Inflammatory macrophage treated with lipopolysaccharide for 4 hours (primary cell): ENCODE results near the gene HLCS.

Experiments used
- DNase-seq: peaks from one replicate; pipeline ENCODE4 v3.0.0-alpha.2; 2020

Gene HLCS

GRCh38 chr21:36803816-36804439, 162.5 kb downstream of the HLCS start:
- DNase-seq = no peak

GRCh38 chr21:36803051-36803645, 163.3 kb downstream of the HLCS start:
- no peak for DNase-seq

GRCh38 chr21:36800734-36801133, 165.7 kb downstream of the HLCS start:
- DNase-seq = no peak

- no peak for DNase-seq
Observed at GRCh38 chr21:36799869-36800268, 166.6 kb downstream of the HLCS start.

GRCh38 chr21:36798491-36798890, 168.0 kb downstream of the HLCS start:
- no peak for DNase-seq

- no peak for DNase-seq
Observed at GRCh38 chr21:36796070-36796469, 170.4 kb downstream of the HLCS start.

GRCh38 chr21:36792505-36792967, 173.9 kb downstream of the HLCS start:
- no peak for DNase-seq

GRCh38 chr21:36791695-36792470, 174.6 kb downstream of the HLCS start:
- DNase-seq = no peak

GRCh38 chr21:36791180-36791579, 175.3 kb downstream of the HLCS start:
- DNase-seq = no peak

GRCh38 chr21:36790616-36791015, 175.9 kb downstream of the HLCS start:
- DNase-seq = no peak

- DNase-seq = peak; percentile 6
Observed at GRCh38 chr21:36788120-36788638, 178.3 kb downstream of the HLCS start.

GRCh38 chr21:36786186-36786585, 180.3 kb downstream of the HLCS start:
- DNase-seq = no peak

GRCh38 chr21:36785615-36786014, 180.9 kb downstream of the HLCS start:
- no peak for DNase-seq

- no peak for DNase-seq
Observed at GRCh38 chr21:36784947-36785346, 181.5 kb downstream of the HLCS start.

GRCh38 chr21:36783612-36784374, 182.7 kb downstream of the HLCS start:
- no peak for DNase-seq

- no peak for DNase-seq
Observed at GRCh38 chr21:36780861-36781260, 185.6 kb downstream of the HLCS start.

GRCh38 chr21:36776981-36777617, 189.4 kb downstream of the HLCS start:
- no peak for DNase-seq

GRCh38 chr21:36773995-36774394, 192.5 kb downstream of the HLCS start:
- DNase-seq = no peak

- no peak for DNase-seq
Observed at GRCh38 chr21:36773117-36773516, 193.4 kb downstream of the HLCS start.

GRCh38 chr21:36769051-36769839, 197.2 kb downstream of the HLCS start:
- no peak for DNase-seq

GRCh38 chr21:36768496-36768895, 198.0 kb downstream of the HLCS start:
- DNase-seq = no peak

- no peak for DNase-seq
Observed at GRCh38 chr21:36767096-36767495, 199.4 kb downstream of the HLCS start.
